CD14-positive monocyte (primary cell): ENCODE results near the gene ERBB4. TPM values are rescaled to one million over a fixed set of nuclear protein-coding genes. Genes with fewer than 3 reads are reported as not detected.

ENCODE experiments used
- DNase-seq, 3 donors: peaks; one replicate each; pipeline ENCODE4 v3.0.0-alpha.2; 2011 to 2022
- H2AFZ ChIP-seq: 2 replicates; pipeline ENCODE4 v1.6.0; 2012; ENCODE audit warnings: mild to moderate bottlenecking, low read depth, low read length, inconsistent platforms; ENCODE audit not compliant: insufficient read depth, poor library complexity, severe bottlenecking
- H3K27ac ChIP-seq, 2 donors: 1 replicate in 1 of 2; 2 replicates in 1 of 2; pipeline ENCODE4 v1.5.1; 2012 to 2013; ENCODE audit warnings: low read length in 2 of 2, control low read depth in 1 of 2, inconsistent platforms in 1 of 2, low read depth in 1 of 2, mild to moderate bottlenecking in 1 of 2
- H3K27me3 ChIP-seq, 2 donors: one replicate each; pipeline versions ENCODE4 v1.6.0 to v1.6.1; 2011 to 2013; ENCODE audit warnings: low read length in 2 of 2; ENCODE audit not compliant: control insufficient read depth in 2 of 2, insufficient read depth in 2 of 2
- H3K36me3 ChIP-seq, 2 donors: replicated peaks in 1 of 2; 1 replicate in 1 of 2; 2 replicates in 1 of 2; pipeline versions ENCODE4 v1.5.1 to v1.6.1; 2012 to 2013; ENCODE audit warnings: low read length in 2 of 2, control low read depth in 1 of 2, inconsistent platforms in 1 of 2, mild to moderate bottlenecking in 1 of 2; ENCODE audit not compliant: insufficient read depth in 2 of 2, control insufficient read depth in 1 of 2
- H3K4me1 ChIP-seq, 2 donors: 1 replicate in 1 of 2; 2 replicates in 1 of 2; pipeline versions ENCODE4 v1.5.1 to v1.6.1; 2012 to 2013; ENCODE audit warnings: low read length in 2 of 2, control low read depth in 1 of 2, inconsistent platforms in 1 of 2, mild to moderate bottlenecking in 1 of 2, moderate library complexity in 1 of 2; ENCODE audit not compliant: insufficient read depth in 2 of 2, control insufficient read depth in 1 of 2
- H3K4me2 ChIP-seq: replicated peaks from 2 replicates; pipeline ENCODE3; 2012; ENCODE audit warnings: low read length, moderate library complexity, mild to moderate bottlenecking; ENCODE audit not compliant: poor library complexity, severe bottlenecking; ENCODE audit errors: extremely low read depth
- H3K4me3 ChIP-seq, 3 experiments: fragments of 200-600 bp in 1 of 3; sonication (generic) in 1 of 3; replicated peaks in 1 of 3; 1 replicate in 2 of 3; 2 replicates in 1 of 3; pipeline ENCODE4 v1.5.1; 2011 to 2013; ENCODE audit warnings: low read length in 3 of 3, mild to moderate bottlenecking in 3 of 3, control low read depth in 2 of 3, low read depth in 2 of 3, inconsistent platforms in 1 of 3, moderate library complexity in 1 of 3
- H3K79me2 ChIP-seq: 2 replicates; pipeline ENCODE4 v1.6.0; 2012; ENCODE audit warnings: mild to moderate bottlenecking, control low read depth, inconsistent platforms, low read length, moderate library complexity; ENCODE audit not compliant: insufficient read depth
- H3K9ac ChIP-seq: 2 replicates; pipeline ENCODE4 v1.6.0; 2017; ENCODE audit warnings: low read length, mild to moderate bottlenecking; ENCODE audit not compliant: insufficient read depth, poor library complexity, severe bottlenecking
- H3K9me3 ChIP-seq, 2 donors: replicated peaks in 1 of 2; 1 replicate in 1 of 2; 2 replicates in 1 of 2; pipeline versions ENCODE4 v1.5.1 to v1.6.1; 2012 to 2013; ENCODE audit warnings: low read length in 2 of 2, control low read depth in 1 of 2; ENCODE audit not compliant: control insufficient read depth in 1 of 2, insufficient read depth in 1 of 2
- H4K20me1 ChIP-seq: 2 replicates; pipeline ENCODE4 v1.6.0; 2012; ENCODE audit warnings: mild to moderate bottlenecking, low read length, control low read depth, moderate library complexity; ENCODE audit not compliant: insufficient read depth
- H3K27ac Mint-ChIP-seq, 7 donors: one replicate each; pipeline ENCODE4 v1.8.0; 2020; ENCODE audit warnings: mild to moderate bottlenecking in 7 of 7, mixed read lengths in 7 of 7, moderate library complexity in 6 of 7, inconsistent platforms in 2 of 7
- H3K27me3 Mint-ChIP-seq, 3 donors: one replicate each; pipeline ENCODE4 v1.8.0; 2021 to 2022; ENCODE audit warnings: low read depth in 3 of 3, mild to moderate bottlenecking in 3 of 3, mixed read lengths in 3 of 3, moderate library complexity in 3 of 3, inconsistent platforms in 1 of 3
- H3K36me3 Mint-ChIP-seq, 2 donors: one replicate each; pipeline ENCODE4 v1.8.0; 2020; ENCODE audit warnings: mixed read lengths in 2 of 2, inconsistent platforms in 1 of 2, mild to moderate bottlenecking in 1 of 2
- H3K4me1 Mint-ChIP-seq: one replicate; pipeline ENCODE4 v1.8.0; 2020; ENCODE audit warnings: mild to moderate bottlenecking, mixed read lengths
- H3K4me3 Mint-ChIP-seq, 2 donors: one replicate each; pipeline ENCODE4 v1.8.0; 2020; ENCODE audit warnings: mild to moderate bottlenecking in 2 of 2, mixed read lengths in 2 of 2, moderate library complexity in 1 of 2
- H3K9me3 Mint-ChIP-seq, 7 donors: one replicate each; pipeline ENCODE4 v1.8.0; 2020 to 2022; ENCODE audit warnings: mixed read lengths in 7 of 7, mild to moderate bottlenecking in 6 of 7, moderate library complexity in 6 of 7, inconsistent platforms in 2 of 7
- CTCF ChIP-seq: fragments of 200-600 bp; IDR thresholded peaks from one replicate; pipeline ENCODE4 v1.8.0; 2022; ENCODE audit warnings: antibody characterized with exemption, mild to moderate bottlenecking
- WGBS: methylation state at CpG from one replicate; pipeline ENCODE4 v1.1.5; 2013; ENCODE audit warnings: missing lambda C conversion rate; ENCODE audit not compliant: insufficient coverage; 5-methylcytosine and 5-hydroxymethylcytosine counted together
- intact Hi-C, 2 donors: fragments of 100-400 bp; cut with micrococcal nuclease; formaldehyde crosslinking; loops; one replicate each; pipeline versions ENCODE4 v1.15.0 to v1.15.1; 2023
- polyA plus RNA-seq, 3 donors: library from polyadenylated mRNA; depleted of rRNA in 1 of 3; unstranded in 2 of 3; stranded (reverse) in 1 of 3; fragments of 300-500 nt in 2 of 3; fragments of >200 nt in 1 of 3; fragmentation: Illumina TruSeq in 2 of 3; gene quantifications; 1 replicate in 2 of 3; 2 replicates in 1 of 3; pipeline ENCODE4 v1.2.3, GENCODE V29; 2012 to 2021

The ERBB4 gene
- polyA plus RNA-seq, 3 donors: not detected

GRCh38 chr2:212136216-212136795 is 402.3 kb downstream of the ERBB4 start:
- Histone ChIP-seq H3K4me1 (no peaks in the 10 kb centered on the region), H3K27ac (no peak overlapping the region), H3K4me3 (no peak overlapping the region), H3K36me3 (no peaks in the 10 kb centered on the region), H4K20me1 (no peaks in the 10 kb centered on the region), H2AFZ (no peak overlapping the region), H3K4me2 (no peak overlapping the region), H3K9me3 (no peaks in the 10 kb centered on the region), H3K79me2 (no peaks in the 10 kb centered on the region), H3K9ac (no peak overlapping the region), H3K27me3 (no peaks in the 10 kb centered on the region)
- WGBS: no CpG with 5 or more reads among the region's 2 CpGs
- intact Hi-C loops: no loop called here
- Mint-ChIP-seq H3K4me1 (no peaks in the 10 kb centered on the region), H3K27ac (no peak overlapping the region), H3K36me3 (no peaks in the 10 kb centered on the region), H3K4me3 (no peak overlapping the region), H3K27me3 (no peaks in the 10 kb centered on the region), H3K9me3 (no peaks in the 10 kb centered on the region)
- no peak for DNase-seq
- no peak for TF ChIP-seq CTCF

GRCh38 chr2:212135739-212136138 is 402.9 kb downstream of the ERBB4 start:
- no peak overlapping the region for H3K4me3 Mint-ChIP-seq
- H3K9me3 Mint-ChIP-seq: no peaks in the 10 kb centered on the region
- Histone ChIP-seq H2AFZ (no peak overlapping the region), H3K27me3 (no peaks in the 10 kb centered on the region), H3K4me3 (no peak overlapping the region), H3K4me1 (no peaks in the 10 kb centered on the region), H4K20me1 (no peaks in the 10 kb centered on the region), H3K4me2 (no peak overlapping the region), H3K27ac (no peak overlapping the region), H3K9me3 (no peaks in the 10 kb centered on the region), H3K36me3 (no peaks in the 10 kb centered on the region), H3K79me2 (no peaks in the 10 kb centered on the region), H3K9ac (no peak overlapping the region)
- H3K27me3 Mint-ChIP-seq: no peaks in the 10 kb centered on the region
- H3K4me1 Mint-ChIP-seq: no peaks in the 10 kb centered on the region
- WGBS: no CpG with 5 or more reads among the region's 2 CpGs
- intact Hi-C loops: no loop called here
- peak overlapping the region in 1 of 7 donors; percentile 40 for H3K27ac Mint-ChIP-seq
- no peak for TF ChIP-seq CTCF
- no peaks in the 10 kb centered on the region for H3K36me3 Mint-ChIP-seq
- DNase-seq: no peak
